ENCODE data around the gene C1orf116.

DNA sequence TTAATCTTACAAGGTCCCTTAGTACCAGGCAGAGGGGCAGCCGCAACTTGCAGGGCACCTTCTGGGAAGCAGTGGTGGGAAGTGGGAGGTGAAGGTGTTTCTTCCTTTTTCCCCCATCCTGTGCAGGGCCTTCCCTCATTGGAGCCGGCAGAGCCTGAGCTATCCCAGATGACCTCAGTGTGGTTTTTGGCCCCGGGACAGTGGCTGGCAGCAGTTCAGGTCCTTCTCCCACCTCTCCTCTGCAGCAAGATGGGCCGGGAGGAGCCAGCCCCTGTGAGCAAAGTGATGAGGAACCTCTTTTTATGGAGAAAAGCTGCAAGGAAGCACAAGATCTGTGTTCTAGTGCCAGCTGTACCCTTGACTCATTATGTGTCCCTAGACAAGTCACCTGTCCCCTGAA, 27.3 kb upstream of the C1orf116 start:
- no peak for TF ChIP-seq POLR2A (IDR thresholded peaks at IDR 0.05)
- TF ChIP-seq, protein P1, sequence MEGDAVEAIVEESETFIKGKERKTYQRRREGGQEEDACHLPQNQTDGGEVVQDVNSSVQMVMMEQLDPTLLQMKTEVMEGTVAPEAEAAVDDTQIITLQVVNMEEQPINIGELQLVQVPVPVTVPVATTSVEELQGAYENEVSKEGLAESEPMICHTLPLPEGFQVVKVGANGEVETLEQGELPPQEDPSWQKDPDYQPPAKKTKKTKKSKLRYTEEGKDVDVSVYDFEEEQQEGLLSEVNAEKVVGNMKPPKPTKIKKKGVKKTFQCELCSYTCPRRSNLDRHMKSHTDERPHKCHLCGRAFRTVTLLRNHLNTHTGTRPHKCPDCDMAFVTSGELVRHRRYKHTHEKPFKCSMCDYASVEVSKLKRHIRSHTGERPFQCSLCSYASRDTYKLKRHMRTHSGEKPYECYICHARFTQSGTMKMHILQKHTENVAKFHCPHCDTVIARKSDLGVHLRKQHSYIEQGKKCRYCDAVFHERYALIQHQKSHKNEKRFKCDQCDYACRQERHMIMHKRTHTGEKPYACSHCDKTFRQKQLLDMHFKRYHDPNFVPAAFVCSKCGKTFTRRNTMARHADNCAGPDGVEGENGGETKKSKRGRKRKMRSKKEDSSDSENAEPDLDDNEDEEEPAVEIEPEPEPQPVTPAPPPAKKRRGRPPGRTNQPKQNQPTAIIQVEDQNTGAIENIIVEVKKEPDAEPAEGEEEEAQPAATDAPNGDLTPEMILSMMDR (IDR thresholded peaks at IDR 0.05), result no peak
